IMR-90 (cell line): ENCODE measurements around the gene APOL3. TPM values are rescaled to one million over a fixed set of nuclear protein-coding genes. Genes with fewer than 3 reads are reported as not detected.

ENCODE experiments used
- ATAC-seq: fragments of 200-7000 bp; cut with Tn5 transposase; 2 replicates; pipeline ENCODE4 v1.9.1; 2020; ENCODE audit warnings: low read depth, mild to moderate bottlenecking, moderate library complexity
- BruUV-seq: library from RNA; stranded (reverse); fragments of 400-500 nt; replicated peaks from 2 replicates; lab custom pipeline; 2021; lab: Mats Ljungman, UMichigan
- CTCF ChIA-PET: fragments of 300-600 bp; formaldehyde crosslinking; extraction: SDS; loops from one replicate; lab custom pipeline; 2021; ENCODE audit warnings: antibody characterized with exemption; lab: Yijun Ruan, JAX
- POLR2A ChIA-PET: fragments of 300-600 bp; sonication (Branson Sonifier 250); formaldehyde crosslinking; loops from one replicate; lab custom pipeline; 2022; ENCODE audit warnings: antibody characterized with exemption; ENCODE audit not compliant: unreplicated experiment; lab: Charles Lee
- DNase-seq: peaks from one replicate; pipeline ENCODE4 v3.0.0; 2013
- H2AFZ ChIP-seq: replicated peaks from 2 replicates; pipeline ENCODE3; 2013; ENCODE audit warnings: low read length, mild to moderate bottlenecking; ENCODE audit not compliant: poor library complexity
- H2AK5ac ChIP-seq: 2 replicates; pipeline ENCODE4 v1.6.1; 2013; ENCODE audit warnings: low read depth, low read length, inconsistent platforms
- H2AK9ac ChIP-seq: replicated peaks from 2 replicates; pipeline ENCODE3; 2013; ENCODE audit warnings: mild to moderate bottlenecking, low read depth, low read length, moderate library complexity; ENCODE audit not compliant: poor library complexity
- H2BK120ac ChIP-seq: 2 replicates; pipeline ENCODE4 v1.6.1; 2013; ENCODE audit warnings: low read depth, low read length, inconsistent platforms
- H2BK15ac ChIP-seq: 3 replicates; pipeline ENCODE4 v1.6.1; 2013; ENCODE audit warnings: low read depth, low read length, inconsistent platforms
- H2BK20ac ChIP-seq: 2 replicates; pipeline ENCODE4 v1.6.1; 2013; ENCODE audit warnings: low read depth, mild to moderate bottlenecking, inconsistent platforms, low read length, moderate library complexity
- H2BK5ac ChIP-seq: 2 replicates; pipeline ENCODE4 v1.6.1; 2013; ENCODE audit warnings: mild to moderate bottlenecking, low read depth, low read length, inconsistent platforms; ENCODE audit not compliant: poor library complexity, severe bottlenecking
- H3K14ac ChIP-seq: replicated peaks from 2 replicates; pipeline ENCODE4 v1.6.1; 2013; ENCODE audit warnings: low read depth, low read length, inconsistent platforms
- H3K18ac ChIP-seq: 2 replicates; pipeline ENCODE4 v1.6.1; 2013; ENCODE audit warnings: low read depth, low read length, control low read depth
- H3K23ac ChIP-seq: 2 replicates; pipeline ENCODE4 v1.6.1; 2013; ENCODE audit warnings: low read depth, low read length, inconsistent platforms
- H3K27ac ChIP-seq: 2 replicates; pipeline ENCODE4 v1.5.1; 2013; ENCODE audit warnings: mild to moderate bottlenecking, control low read depth, low read length; ENCODE audit not compliant: insufficient read depth
- H3K27me3 ChIP-seq: 2 replicates; pipeline ENCODE4 v1.6.1; 2013; ENCODE audit warnings: low read length; ENCODE audit not compliant: control insufficient read depth, insufficient read depth
- H3K36me3 ChIP-seq: 2 replicates; pipeline ENCODE4 v1.6.1; 2013; ENCODE audit warnings: low read length, mixed read lengths; ENCODE audit not compliant: control insufficient read depth, insufficient read depth
- H3K4ac ChIP-seq: 2 replicates; pipeline ENCODE4 v1.6.1; 2013; ENCODE audit warnings: low read depth, low read length, inconsistent platforms
- H3K4me1 ChIP-seq: 2 replicates; pipeline ENCODE4 v1.6.1; 2013; ENCODE audit warnings: low read length, mixed read lengths; ENCODE audit not compliant: control insufficient read depth, insufficient read depth
- H3K4me2 ChIP-seq: 2 replicates; pipeline ENCODE4 v1.6.1; 2013; ENCODE audit warnings: low read depth, mild to moderate bottlenecking, control low read depth, low read length, moderate library complexity
- H3K4me3 ChIP-seq: 2 replicates; pipeline ENCODE4 v1.5.1; 2013; ENCODE audit warnings: low read depth, mild to moderate bottlenecking, control low read depth, low read length, moderate library complexity; ENCODE audit not compliant: insufficient read depth
- H3K56ac ChIP-seq: 2 replicates; pipeline ENCODE4 v1.6.1; 2013; ENCODE audit warnings: low read length, inconsistent platforms; ENCODE audit not compliant: insufficient read depth; ENCODE audit errors: extremely low read depth
- H3K79me1 ChIP-seq, 2 experiments: 2 replicates each; pipeline ENCODE4 v1.6.1; 2013; ENCODE audit warnings: low read length in 2 of 2, inconsistent platforms in 1 of 2, low read depth in 1 of 2
- H3K9ac ChIP-seq: 2 replicates; pipeline ENCODE4 v1.6.1; 2013; ENCODE audit warnings: low read depth, low read length, control low read depth
- H3K9me1 ChIP-seq: 2 replicates; pipeline ENCODE4 v1.6.1; 2013; ENCODE audit warnings: low read length, inconsistent platforms; ENCODE audit not compliant: insufficient read depth
- H3K9me3 ChIP-seq: 2 replicates; pipeline ENCODE4 v1.6.1; 2013; ENCODE audit warnings: low read length; ENCODE audit not compliant: control insufficient read depth, insufficient read depth
- H4K20me1 ChIP-seq: 2 replicates; pipeline ENCODE4 v1.6.1; 2013; ENCODE audit warnings: low read length, inconsistent platforms; ENCODE audit not compliant: insufficient read depth
- H4K5ac ChIP-seq: 2 replicates; pipeline ENCODE4 v1.6.1; 2013; ENCODE audit warnings: mild to moderate bottlenecking, low read depth, low read length, control low read depth
- H4K8ac ChIP-seq, 2 experiments: 2 replicates each; pipeline ENCODE4 v1.6.1; 2013; ENCODE audit warnings: low read depth in 2 of 2, low read length in 2 of 2, control low read depth in 1 of 2, inconsistent platforms in 1 of 2
- H4K91ac ChIP-seq: 2 replicates; pipeline ENCODE4 v1.6.1; 2013; ENCODE audit warnings: low read depth, low read length, inconsistent platforms; ENCODE audit not compliant: insufficient read depth
- BHLHE40 ChIP-seq: fragments of 150-350 bp; IDR thresholded peaks from 2 replicates; pipeline ENCODE4 v1.6.1; 2016; ENCODE audit warnings: mild to moderate bottlenecking, low read depth, low read length
- CEBPB ChIP-seq: IDR thresholded peaks from 2 replicates; pipeline ENCODE4 v1.6.1; 2012; ENCODE audit warnings: low read depth, low read length, improper control_type of control experiment
- FOS ChIP-seq: fragments of 150-350 bp; IDR thresholded peaks from 2 replicates; pipeline ENCODE4 v1.6.1; 2016; ENCODE audit warnings: low read depth, low read length
- MAFK ChIP-seq: IDR thresholded peaks from 2 replicates; pipeline ENCODE4 v1.6.1; 2012; ENCODE audit warnings: low read depth, low read length, improper control_type of control experiment
- MAZ ChIP-seq: IDR thresholded peaks from 2 replicates; pipeline ENCODE4 v1.6.1; 2012; ENCODE audit warnings: low read depth, mild to moderate bottlenecking, low read length, improper control_type of control experiment, moderate library complexity, borderline replicate concordance
- MXI1 ChIP-seq: IDR thresholded peaks from 2 replicates; pipeline ENCODE4 v1.6.1; 2012; ENCODE audit warnings: low read depth, mild to moderate bottlenecking, low read length, moderate library complexity, borderline replicate concordance
- NFE2L2 ChIP-seq: fragments of 150-350 bp; IDR thresholded peaks from 2 replicates; pipeline ENCODE4 v1.6.1; 2016; ENCODE audit warnings: low read depth, mild to moderate bottlenecking, low read length
- POLR2A ChIP-seq: IDR thresholded peaks from 2 replicates; pipeline ENCODE4 v1.6.1; 2012; ENCODE audit warnings: mild to moderate bottlenecking, low read depth, low read length
- RAD21 ChIP-seq: IDR thresholded peaks from 2 replicates; pipeline ENCODE4 v1.6.1; 2012; ENCODE audit warnings: low read length, improper control_type of control experiment
- RCOR1 ChIP-seq: IDR thresholded peaks from 2 replicates; pipeline ENCODE4 v1.6.1; 2012; ENCODE audit warnings: mild to moderate bottlenecking, low read length, improper control_type of control experiment; ENCODE audit not compliant: insufficient replicate concordance
- RFX5 ChIP-seq: IDR thresholded peaks from 2 replicates; pipeline ENCODE4 v1.8.0; 2012; ENCODE audit warnings: low read depth, mild to moderate bottlenecking, low read length, moderate library complexity
- SMC3 ChIP-seq: fragments of 150-350 bp; IDR thresholded peaks from 2 replicates; pipeline ENCODE4 v1.6.1; 2016; ENCODE audit warnings: low read depth, mild to moderate bottlenecking, antibody characterized with exemption, low read length, moderate library complexity
- WGBS, 2 experiments: methylation state at CpG; one replicate each; pipeline versions ENCODE4 v1.1.5 to v1.1.7; 2013; ENCODE audit warnings: missing lambda C conversion rate in 2 of 2; ENCODE audit not compliant: insufficient read length in 1 of 2; ENCODE audit errors: extremely low coverage in 2 of 2; 5-methylcytosine and 5-hydroxymethylcytosine counted together
- dilution Hi-C: fragments of 300-500 bp; cut with HindIII; formaldehyde crosslinking; loops from one replicate; pipeline ENCODE4 v1.14.3; 2018; ENCODE audit warnings: low sequenced_read_pairs; ENCODE audit not compliant: unreplicated experiment
- in situ Hi-C: fragments of 300-500 bp; cut with MboI; formaldehyde crosslinking; loops from 3 replicates; pipeline ENCODE4 v1.14.3; 2019; ENCODE audit warnings: low sequenced_read_pairs, inconsistent platforms, mixed read lengths
- intact Hi-C: fragments of 100-400 bp; cut with micrococcal nuclease; formaldehyde crosslinking; loops from 2 replicates; pipeline ENCODE4 v1.10.0; 2022
- polyA plus RNA-seq, 3 experiments: library from polyadenylated mRNA; depleted of rRNA; stranded (reverse); fragments of >200 nt; gene quantifications; 2 replicates each; pipeline ENCODE4 v1.2.3, GENCODE V29; 2012; ENCODE audit warnings: low replicate concordance in 1 of 3
- total RNA-seq: library from RNA; depleted of rRNA; stranded (reverse); fragments of >200 nt; gene quantifications from 2 replicates; pipeline ENCODE4 v1.2.3, GENCODE V29; 2012
- TF ChIP-seq, protein P1 (sequence below): fragments of 150-350 bp; IDR thresholded peaks from 2 replicates; pipeline ENCODE4 v1.6.1; 2016; ENCODE audit warnings: low read depth, mild to moderate bottlenecking, low read length, moderate library complexity, borderline replicate concordance
- TF ChIP-seq, protein P2 (sequence below): fragments of 150-350 bp; IDR thresholded peaks from 2 replicates; pipeline ENCODE4 v1.6.1; 2017; ENCODE audit warnings: mild to moderate bottlenecking, antibody characterized with exemption, low read length, low read depth
- TF ChIP-seq, protein P3 (sequence below): conservative IDR thresholded peaks from 2 replicates; pipeline ENCODE4 v1.5.1; 2012; ENCODE audit warnings: mild to moderate bottlenecking, low read depth, low read length, improper control_type of control experiment

Gene APOL3
- total and polyA plus RNA-seq, 2 of the 4 experiments (the other 2 are of a cell fraction): 1.4 to 2.3 TPM

- no peak for ATAC-seq
- POLR2A ChIA-PET: interaction anchor here (1.2 kb wide), 1 partner anchor 35 kb away, joined by 3 read pairs; the partner anchor contains the start of gene APOL2
- in situ Hi-C loops (no loop called here), intact Hi-C loops (no loop called here), dilution Hi-C loops (no loop called here)
- no peak overlapping the region for H2BK5ac ChIP-seq
- no peak overlapping the region for H3K14ac ChIP-seq
- H3K27ac ChIP-seq: no peak overlapping the region
- peaks cover 2% of the 10 kb centered on the region; the same call in 1 of the 2 replicates for H3K4me1 ChIP-seq
- H3K79me1 ChIP-seq: no peaks in the 10 kb centered on the region
- 0% methylated on average over 1 of the region's 6 CpGs; no CpG with 5 or more reads in 1 of the 2 experiments for WGBS, 2 experiments
- no peak overlapping the region for H3K18ac ChIP-seq
- BruUV-seq: no TSS peak
- no peak overlapping the region for H3K56ac ChIP-seq
- H3K4me2 ChIP-seq: no peak overlapping the region
- CTCF ChIA-PET: no interaction called here
- H2BK120ac ChIP-seq: no peak overlapping the region
- no peak overlapping the region for H3K23ac ChIP-seq
- no peak overlapping the region for H2AK9ac ChIP-seq
- H3K9me1 ChIP-seq: no peaks in the 10 kb centered on the region
- H2AFZ ChIP-seq: no peak overlapping the region
- TF ChIP-seq, protein P1, sequence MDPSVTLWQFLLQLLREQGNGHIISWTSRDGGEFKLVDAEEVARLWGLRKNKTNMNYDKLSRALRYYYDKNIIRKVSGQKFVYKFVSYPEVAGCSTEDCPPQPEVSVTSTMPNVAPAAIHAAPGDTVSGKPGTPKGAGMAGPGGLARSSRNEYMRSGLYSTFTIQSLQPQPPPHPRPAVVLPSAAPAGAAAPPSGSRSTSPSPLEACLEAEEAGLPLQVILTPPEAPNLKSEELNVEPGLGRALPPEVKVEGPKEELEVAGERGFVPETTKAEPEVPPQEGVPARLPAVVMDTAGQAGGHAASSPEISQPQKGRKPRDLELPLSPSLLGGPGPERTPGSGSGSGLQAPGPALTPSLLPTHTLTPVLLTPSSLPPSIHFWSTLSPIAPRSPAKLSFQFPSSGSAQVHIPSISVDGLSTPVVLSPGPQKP: no peak
- TF ChIP-seq MAZ (no peak), RFX5 (no peak), FOS (no peak), NFE2L2 (no peak), MAFK (no peak), POLR2A (no peak), RCOR1 (no peak), RAD21 (no peak), MXI1 (no peak), SMC3 (no peak), CEBPB (no peak), BHLHE40 (no peak)
- TF ChIP-seq, protein P2, sequence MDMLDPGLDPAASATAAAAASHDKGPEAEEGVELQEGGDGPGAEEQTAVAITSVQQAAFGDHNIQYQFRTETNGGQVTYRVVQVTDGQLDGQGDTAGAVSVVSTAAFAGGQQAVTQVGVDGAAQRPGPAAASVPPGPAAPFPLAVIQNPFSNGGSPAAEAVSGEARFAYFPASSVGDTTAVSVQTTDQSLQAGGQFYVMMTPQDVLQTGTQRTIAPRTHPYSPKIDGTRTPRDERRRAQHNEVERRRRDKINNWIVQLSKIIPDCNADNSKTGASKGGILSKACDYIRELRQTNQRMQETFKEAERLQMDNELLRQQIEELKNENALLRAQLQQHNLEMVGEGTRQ: no peak
- TF ChIP-seq, protein P3, sequence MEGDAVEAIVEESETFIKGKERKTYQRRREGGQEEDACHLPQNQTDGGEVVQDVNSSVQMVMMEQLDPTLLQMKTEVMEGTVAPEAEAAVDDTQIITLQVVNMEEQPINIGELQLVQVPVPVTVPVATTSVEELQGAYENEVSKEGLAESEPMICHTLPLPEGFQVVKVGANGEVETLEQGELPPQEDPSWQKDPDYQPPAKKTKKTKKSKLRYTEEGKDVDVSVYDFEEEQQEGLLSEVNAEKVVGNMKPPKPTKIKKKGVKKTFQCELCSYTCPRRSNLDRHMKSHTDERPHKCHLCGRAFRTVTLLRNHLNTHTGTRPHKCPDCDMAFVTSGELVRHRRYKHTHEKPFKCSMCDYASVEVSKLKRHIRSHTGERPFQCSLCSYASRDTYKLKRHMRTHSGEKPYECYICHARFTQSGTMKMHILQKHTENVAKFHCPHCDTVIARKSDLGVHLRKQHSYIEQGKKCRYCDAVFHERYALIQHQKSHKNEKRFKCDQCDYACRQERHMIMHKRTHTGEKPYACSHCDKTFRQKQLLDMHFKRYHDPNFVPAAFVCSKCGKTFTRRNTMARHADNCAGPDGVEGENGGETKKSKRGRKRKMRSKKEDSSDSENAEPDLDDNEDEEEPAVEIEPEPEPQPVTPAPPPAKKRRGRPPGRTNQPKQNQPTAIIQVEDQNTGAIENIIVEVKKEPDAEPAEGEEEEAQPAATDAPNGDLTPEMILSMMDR: no peak
- no peak overlapping the region for H3K9ac ChIP-seq
- H4K5ac ChIP-seq: no peak overlapping the region
- no peak overlapping the region for H2AK5ac ChIP-seq
- H4K20me1 ChIP-seq: no peaks in the 10 kb centered on the region
- peaks cover 3% of the 10 kb centered on the region for H3K27me3 ChIP-seq
- no peak overlapping the region for H4K91ac ChIP-seq
- H3K36me3 ChIP-seq: no peaks in the 10 kb centered on the region
- H3K9me3 ChIP-seq: 0 out of 2 replicates have a peak, but pooled peaks cover 1% of the 10 kb centered on the region
- no peak overlapping the region for H4K8ac ChIP-seq
- DNase-seq: no peak
- H3K4me3 ChIP-seq: no peak overlapping the region
- no peak overlapping the region for H3K4ac ChIP-seq
- H2BK15ac ChIP-seq: no peak overlapping the region
- H2BK20ac ChIP-seq: no peak overlapping the region
These were observed 44.1 kb upstream of the APOL3 start for GRCh38 chr22:36204632-36205015.
